ENCODE measurements around the gene RYR2. TPM values are rescaled to one million over a fixed set of nuclear protein-coding genes. Genes with fewer than 3 reads are reported as not detected.

RYR2 gene
- polyA plus RNA-seq, 1 of the 3 experiments (the other 2 are of a cell fraction) = under 0.01 TPM

- Histone ChIP-seq H3K9me3 (no peaks in the 10 kb centered on the region), H3K4me3 (ENCODE audit: low read depth in 2 of 2, low read length in 1 of 2) (no peak overlapping the region), H3K4me2 (no peak overlapping the region), H3K36me3 (replicated peaks in 1 of 2; ENCODE audit: control insufficient read depth in 1 of 2, insufficient read depth in 2 of 2, low read length in 1 of 2) (no peaks in the 10 kb centered on the region), H3K9ac (no peak overlapping the region), H3K4me1 (ENCODE audit: control insufficient read depth in 1 of 2, insufficient read depth in 2 of 2, low read depth in 1 of 2, low read length in 1 of 2) (no peaks in the 10 kb centered on the region), H3K27me3 (ENCODE audit: insufficient read depth) (no peaks in the 10 kb centered on the region), H3K9me2 (no peaks in the 10 kb centered on the region), H2AFZ (ENCODE audit: low read depth) (no peak overlapping the region), H3K27ac (ENCODE audit: low read depth in 2 of 2, low read length in 1 of 2) (no peak overlapping the region), H4K20me1 (ENCODE audit: insufficient read depth) (no peaks in the 10 kb centered on the region), H3F3A (replicated peaks; ENCODE audit: insufficient read depth) (no peaks in the 10 kb centered on the region), H3K79me2 (ENCODE audit: insufficient read depth) (no peaks in the 10 kb centered on the region)
- CTCF ChIA-PET = no interaction called here
- TF ChIP-seq FOSL2 (IDR thresholded peaks at IDR 0.05; ENCODE audit: borderline replicate concordance, low read depth) (no peak), CHD2 (IDR thresholded peaks at IDR 0.05; ENCODE audit: low read length, partially characterized antibody) (no peak), TEAD4 (IDR thresholded peaks at IDR 0.05; ENCODE audit: borderline replicate concordance, insufficient read depth) (no peak), NFIC (IDR thresholded peaks at IDR 0.05; ENCODE audit: borderline replicate concordance) (no peak), MAX (IDR thresholded peaks at IDR 0.05; ENCODE audit: low read depth) (no peak), REST (IDR thresholded peaks at IDR 0.05; ENCODE audit: low read depth, low read length) (no peak), JUND (IDR thresholded peaks at IDR 0.05) (no peak), POLR2AphosphoS5 (IDR thresholded peaks at IDR 0.05; ENCODE audit: low read depth, low read length) (no peak), MEF2A (IDR thresholded peaks at IDR 0.05; ENCODE audit: borderline replicate concordance, low read depth) (no peak), IRF3 (IDR thresholded peaks at IDR 0.05; ENCODE audit: low read depth, low read length) (no peak), GATA2 (CRISPR knock-in tag; IDR thresholded peaks at IDR 0.05) (no peak), USF1 (IDR thresholded peaks at IDR 0.05; ENCODE audit: borderline replicate concordance, low read depth) (no peak), RFX5 (IDR thresholded peaks at IDR 0.05; ENCODE audit: low read length) (no peak), NRF1 (IDR thresholded peaks at IDR 0.05; ENCODE audit: low read depth, low read length) (no peak), SIN3A (IDR thresholded peaks at IDR 0.05; ENCODE audit: borderline replicate concordance, low read depth, low read length) (no peak), FOXJ3 (CRISPR knock-in tag; IDR thresholded peaks at IDR 0.05) (no peak), ELF1 (IDR thresholded peaks at IDR 0.05) (no peak), GABPA (IDR thresholded peaks at IDR 0.05; ENCODE audit: low read depth) (no peak), USF2 (IDR thresholded peaks at IDR 0.05; ENCODE audit: borderline replicate concordance, low read depth, low read length) (no peak), FOXM1 (IDR thresholded peaks at IDR 0.05; ENCODE audit: low read depth) (no peak)
- no peak for DNase-seq
- POLR2A ChIA-PET = no interaction called here
Observed at GRCh38 chr1:237695878-237696277, 653.9 kb downstream of the RYR2 start.

All from SK-N-SH (cell line).